Left lung (tissue), 10 donors: ENCODE results near the gene MBD4. TPM values are rescaled to one million over a fixed set of nuclear protein-coding genes. Genes with fewer than 3 reads are reported as not detected.

ENCODE experiments used
- ATAC-seq: fragments of 200-7000 bp; cut with Tn5 transposase; one replicate; pipeline ENCODE4 v1.9.1; 2020; ENCODE audit warnings: moderate library complexity
- DNase-seq, 4 donors: peaks; one replicate each; pipeline ENCODE4 v3.0.0-alpha.2; 2013 to 2020
- H3K27ac ChIP-seq, 2 donors: fragments of 200-600 bp; sonication (generic) in 1 of 2; one replicate each; pipeline versions ENCODE4 v1.5.0 to v1.8.0; 2020 to 2021
- H3K27me3 ChIP-seq, 2 donors: fragments of 200-600 bp; sonication (generic) in 1 of 2; one replicate each; pipeline versions ENCODE4 v1.5.0 to v1.8.0; 2020 to 2021
- H3K36me3 ChIP-seq, 2 donors: fragments of 200-600 bp; sonication (generic) in 1 of 2; one replicate each; pipeline versions ENCODE4 v1.5.0 to v1.8.0; 2020 to 2021
- H3K4me1 ChIP-seq, 2 donors: fragments of 200-600 bp; one replicate each; pipeline ENCODE4 v1.8.0; 2021
- H3K4me3 ChIP-seq, 2 donors: fragments of 200-600 bp; sonication (generic) in 1 of 2; one replicate each; pipeline versions ENCODE4 v1.5.0 to v1.8.0; 2020 to 2021; ENCODE audit warnings: mild to moderate bottlenecking in 1 of 2
- H3K9me3 ChIP-seq, 2 donors: fragments of 200-600 bp; sonication (generic) in 1 of 2; one replicate each; pipeline versions ENCODE4 v1.5.0 to v1.8.0; 2020 to 2021
- intact Hi-C, 2 donors: fragments of 100-400 bp; cut with DNase I; formaldehyde crosslinking; loops; one replicate each; pipeline versions ENCODE4 v1.11.2 to v1.14.2; 2022
- polyA plus RNA-seq, 6 donors: library from polyadenylated mRNA; unstranded; fragments of 120-200 nt; gene quantifications; one replicate each; pipeline ENCODE4 v1.2.1, GENCODE V29; 2013; ENCODE audit not compliant: insufficient read length in 6 of 6
- total RNA-seq, 2 donors: library from RNA; stranded (reverse); fragmentation: NEBNext Ultra II Directional; extraction: Animal tissue kit (Norgen Biotek cat#: 25700); gene quantifications; one replicate each; pipeline ENCODE4 v1.2.1, GENCODE V29; 2021
- TF ChIP-seq, protein P1 (sequence below), 2 donors: fragments of 200-600 bp; sonication (generic) in 1 of 2; IDR thresholded peaks; one replicate each; pipeline versions ENCODE4 v1.5.0 to v1.8.0; 2021; ENCODE audit warnings: antibody characterized with exemption in 2 of 2
- donor health status: DM: no; HTN: yes; CAD: no.
- donor health status: DM: no; HTN: no; CAD: no.

Gene MBD4
- total and polyA plus RNA-seq, 8 donors: 29.9 to 62.1 (median 52.2) TPM

DNA sequence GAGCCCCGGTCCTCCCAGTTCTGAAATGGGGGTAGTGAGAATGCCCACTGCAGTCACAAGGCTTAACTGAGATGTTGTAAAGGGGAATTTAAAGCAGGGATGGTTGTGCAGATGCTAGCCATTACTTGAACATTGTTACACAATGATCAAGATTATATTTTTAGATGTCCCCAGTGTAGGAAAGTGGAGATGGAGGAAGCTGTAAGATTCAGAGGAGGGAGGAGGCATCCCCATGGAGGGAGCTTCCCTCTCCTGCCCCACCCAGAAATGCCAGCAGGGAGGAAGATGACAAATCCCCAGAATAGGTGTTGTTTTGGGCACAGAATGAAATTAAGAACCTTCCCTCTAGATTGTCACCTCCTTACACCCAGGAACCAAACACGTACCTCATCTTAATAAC is 57.4 kb downstream of the MBD4 start:
- H3K27me3 ChIP-seq: no peaks in the 10 kb centered on the region
- ATAC-seq: no peak
- intact Hi-C loops: no loop called here
- peaks cover 0 to 3% of the 10 kb centered on the region in 2 donors for H3K4me1 ChIP-seq
- H3K36me3 ChIP-seq: peaks cover 0 to 17% of the 10 kb centered on the region in 2 donors
- TF ChIP-seq, protein P1, sequence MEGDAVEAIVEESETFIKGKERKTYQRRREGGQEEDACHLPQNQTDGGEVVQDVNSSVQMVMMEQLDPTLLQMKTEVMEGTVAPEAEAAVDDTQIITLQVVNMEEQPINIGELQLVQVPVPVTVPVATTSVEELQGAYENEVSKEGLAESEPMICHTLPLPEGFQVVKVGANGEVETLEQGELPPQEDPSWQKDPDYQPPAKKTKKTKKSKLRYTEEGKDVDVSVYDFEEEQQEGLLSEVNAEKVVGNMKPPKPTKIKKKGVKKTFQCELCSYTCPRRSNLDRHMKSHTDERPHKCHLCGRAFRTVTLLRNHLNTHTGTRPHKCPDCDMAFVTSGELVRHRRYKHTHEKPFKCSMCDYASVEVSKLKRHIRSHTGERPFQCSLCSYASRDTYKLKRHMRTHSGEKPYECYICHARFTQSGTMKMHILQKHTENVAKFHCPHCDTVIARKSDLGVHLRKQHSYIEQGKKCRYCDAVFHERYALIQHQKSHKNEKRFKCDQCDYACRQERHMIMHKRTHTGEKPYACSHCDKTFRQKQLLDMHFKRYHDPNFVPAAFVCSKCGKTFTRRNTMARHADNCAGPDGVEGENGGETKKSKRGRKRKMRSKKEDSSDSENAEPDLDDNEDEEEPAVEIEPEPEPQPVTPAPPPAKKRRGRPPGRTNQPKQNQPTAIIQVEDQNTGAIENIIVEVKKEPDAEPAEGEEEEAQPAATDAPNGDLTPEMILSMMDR (IDR thresholded peaks at IDR 0.05): no peak
- DNase-seq: no peak
- H3K9me3 ChIP-seq: peaks cover 0 to 9% of the 10 kb centered on the region in 2 donors
- no peak overlapping the region for H3K4me3 ChIP-seq
- no peak overlapping the region for H3K27ac ChIP-seq

Other genes starting within 250 kb of the MBD4 start
- 100 to 1,000 TPM; 211 to 231 TPM for gene COPG1, start 190.3 kb downstream of the MBD4 start, total RNA-seq
- gene COPG1, start 190.3 kb downstream of the MBD4 start, polyA plus RNA-seq: 100 to 1,000 TPM; 138 to 172 (median 159) TPM
- gene HMCES, start 161.1 kb downstream of the MBD4 start, total RNA-seq: 10 to 100 TPM; 32.9 to 34.9 TPM
- gene HMCES, start 161.1 kb downstream of the MBD4 start, polyA plus RNA-seq: 10 to 100 TPM; 39.6 to 51.0 (median 46.7) TPM
- gene EFCAB12, start 11.3 kb downstream of the MBD4 start, total RNA-seq: 1 to 10 TPM in 1 of 2 donors, under 1 TPM in 1; 0.47 to 3.5 TPM
- 1 to 10 TPM; 2.2 to 5.7 (median 4.1) TPM for gene EFCAB12, start 11.3 kb downstream of the MBD4 start, polyA plus RNA-seq
- gene IFT122, start 276 bp upstream of the MBD4 start, total RNA-seq: 10 to 100 TPM; 21.2 to 35.4 TPM
- gene IFT122, start 276 bp upstream of the MBD4 start, polyA plus RNA-seq: 10 to 100 TPM; 54.3 to 79.7 (median 75.2) TPM
- not detected for gene RHO, start 88.7 kb upstream of the MBD4 start, total RNA-seq
- under 1 TPM; 0.08 to 0.17 (median 0.09) TPM for gene RHO, start 88.7 kb upstream of the MBD4 start, polyA plus RNA-seq
- not detected for gene H1-8, start 103.2 kb upstream of the MBD4 start, total RNA-seq
- gene H1-8, start 103.2 kb upstream of the MBD4 start, polyA plus RNA-seq: not detected
- gene PLXND1, start 166.7 kb upstream of the MBD4 start, total RNA-seq: 100 to 1,000 TPM; 198 to 259 TPM
- gene PLXND1, start 166.7 kb upstream of the MBD4 start, polyA plus RNA-seq: 100 to 1,000 TPM; 175 to 263 (median 214) TPM